Karpas-422 (cell line): ENCODE results near the gene NKAPL. TPM values are rescaled to one million over a fixed set of nuclear protein-coding genes. Genes with fewer than 3 reads are reported as not detected.

Experiments
- DNase-seq: peaks from one replicate; pipeline ENCODE4 v3.0.0-alpha.2; 2015
- H2AFZ ChIP-seq: fragments of 200-600 bp; sonication (generic); 2 replicates; pipeline ENCODE4 v1.6.1; 2014; ENCODE audit warnings: antibody characterized with exemption, low read length, mixed read lengths
- H3K27ac ChIP-seq: fragments of 200-600 bp; sonication (generic); 2 replicates; pipeline ENCODE4 v1.5.1; 2014; ENCODE audit warnings: mild to moderate bottlenecking, low read length, moderate library complexity
- H3K27me3 ChIP-seq: fragments of 200-600 bp; sonication (generic); 2 replicates; pipeline ENCODE4 v1.6.1; 2014; ENCODE audit warnings: low read length, mixed read lengths
- H3K36me3 ChIP-seq: fragments of 200-600 bp; sonication (generic); 2 replicates; pipeline ENCODE4 v1.6.1; 2014; ENCODE audit warnings: low read length, mixed read lengths; ENCODE audit not compliant: insufficient read depth
- H3K4me1 ChIP-seq: fragments of 200-600 bp; sonication (generic); 2 replicates; pipeline ENCODE4 v1.6.1; 2014; ENCODE audit warnings: mild to moderate bottlenecking, low read length, mixed read lengths
- H3K4me2 ChIP-seq: fragments of 200-600 bp; sonication (generic); 2 replicates; pipeline ENCODE4 v1.6.1; 2014; ENCODE audit warnings: low read length, low read depth, mild to moderate bottlenecking; ENCODE audit not compliant: poor library complexity, severe bottlenecking
- H3K4me3 ChIP-seq: fragments of 200-600 bp; sonication (generic); 2 replicates; pipeline ENCODE4 v1.5.1; 2014; ENCODE audit warnings: mild to moderate bottlenecking, antibody characterized with exemption, low read length, mixed read lengths
- H3K79me2 ChIP-seq: fragments of 200-600 bp; sonication (generic); 2 replicates; pipeline ENCODE4 v1.6.1; 2014; ENCODE audit warnings: mild to moderate bottlenecking, low read length, mixed read lengths
- H3K9ac ChIP-seq: fragments of 200-600 bp; sonication (generic); 2 replicates; pipeline ENCODE4 v1.6.0; 2014; ENCODE audit warnings: low read length
- H3K9me2 ChIP-seq: fragments of 200-600 bp; sonication (generic), shearing (Covaris generic); replicated peaks from 2 replicates; pipeline ENCODE4 v1.6.0; 2014; ENCODE audit warnings: mild to moderate bottlenecking, low read length, moderate library complexity; ENCODE audit not compliant: insufficient read depth
- H3K9me3 ChIP-seq: fragments of 300-700, 200-600 bp; sonication (generic); 2 replicates; pipeline ENCODE4 v1.6.1; 2014; ENCODE audit warnings: low read length, mixed read lengths
- H4K20me1 ChIP-seq: fragments of 200-600 bp; sonication (generic); 2 replicates; pipeline ENCODE4 v1.6.1; 2014; ENCODE audit warnings: mild to moderate bottlenecking, antibody characterized with exemption, low read length, low read depth; ENCODE audit not compliant: insufficient read depth
- total RNA-seq: library from RNA; depleted of rRNA; stranded (reverse); fragments of >200 nt; shearing (Covaris generic); gene quantifications from 2 replicates; pipeline ENCODE4 v1.2.3, GENCODE V29; 2014; ENCODE audit warnings: low replicate concordance

The NKAPL gene
- total RNA-seq, 1 experiment from 2014 or later, result 0.11 TPM

GRCh38 chr6:28254121-28254519 lies 5.0 kb upstream of the NKAPL start:
- H3K27me3 ChIP-seq, result no peaks in the 10 kb centered on the region
- H4K20me1 ChIP-seq, result no peaks in the 10 kb centered on the region
- DNase-seq, result peak; percentile 60
- H3K4me3 ChIP-seq, result no peak overlapping the region
- H3K36me3 ChIP-seq, result no peaks in the 10 kb centered on the region
- H3K27ac ChIP-seq, result no peak overlapping the region
- H3K9me2 ChIP-seq, result 0 out of 2 replicates have a peak, but pooled peaks cover 4% of the 10 kb centered on the region
- peaks cover 15% of the 10 kb centered on the region for H3K4me1 ChIP-seq
- peaks cover 23% of the 10 kb centered on the region for H3K79me2 ChIP-seq
- no peak overlapping the region for H3K4me2 ChIP-seq
- no peaks in the 10 kb centered on the region for H3K9me3 ChIP-seq
- H3K9ac ChIP-seq, result no peak overlapping the region
- no peak overlapping the region for H2AFZ ChIP-seq

- H2AFZ ChIP-seq, result no peak overlapping the region
- no peak overlapping the region for H3K27ac ChIP-seq
- H4K20me1 ChIP-seq, result no peaks in the 10 kb centered on the region
- DNase-seq, result no peak
- H3K36me3 ChIP-seq, result no peaks in the 10 kb centered on the region
- peaks cover under 1% of the 10 kb centered on the region; the same call in 1 of the 2 replicates for H3K79me2 ChIP-seq
- H3K9me2 ChIP-seq, result 0 out of 2 replicates have a peak, but pooled peaks cover 4% of the 10 kb centered on the region
- H3K9ac ChIP-seq, result no peak overlapping the region
- H3K9me3 ChIP-seq, result no peaks in the 10 kb centered on the region
- H3K4me3 ChIP-seq, result no peak overlapping the region
- H3K4me1 ChIP-seq, result peaks cover 8% of the 10 kb centered on the region
- no peak overlapping the region for H3K4me2 ChIP-seq
- H3K27me3 ChIP-seq, result no peaks in the 10 kb centered on the region
Observed at GRCh38 chr6:28257042-28257441, 2.1 kb upstream of the NKAPL start.

- Histone ChIP-seq H3K9me3 (no peaks in the 10 kb centered on the region), H3K9me2 (no peaks in the 10 kb centered on the region), H3K36me3 (no peaks in the 10 kb centered on the region), H3K27ac (no peak overlapping the region), H3K4me1 (peaks cover 17% of the 10 kb centered on the region), H3K79me2 (peaks cover 26% of the 10 kb centered on the region), H3K27me3 (no peaks in the 10 kb centered on the region), H4K20me1 (no peaks in the 10 kb centered on the region), H3K9ac (no peak overlapping the region), H3K4me3 (no peak overlapping the region), H2AFZ (no peak overlapping the region), H3K4me2 (no peak overlapping the region)
- no peak for DNase-seq
Observed at GRCh38 chr6:28263922-28264321, 4.8 kb downstream of the NKAPL start.

- Histone ChIP-seq H3K27me3 (no peaks in the 10 kb centered on the region), H3K27ac (no peak overlapping the region), H3K4me2 (no peak overlapping the region), H4K20me1 (no peaks in the 10 kb centered on the region), H3K9me2 (no peaks in the 10 kb centered on the region), H3K9ac (no peak overlapping the region), H3K9me3 (no peaks in the 10 kb centered on the region), H3K36me3 (no peaks in the 10 kb centered on the region), H3K79me2 (peaks cover 34% of the 10 kb centered on the region), H3K4me3 (no peak overlapping the region), H2AFZ (no peak overlapping the region), H3K4me1 (peaks cover 17% of the 10 kb centered on the region)
- DNase-seq, result no peak
Observed at GRCh38 chr6:28264834-28265401, 5.8 kb downstream of the NKAPL start.

- no peaks in the 10 kb centered on the region for H3K9me2 ChIP-seq
- no peaks in the 10 kb centered on the region for H3K36me3 ChIP-seq
- H4K20me1 ChIP-seq, result no peaks in the 10 kb centered on the region
- H3K4me3 ChIP-seq, result peak overlapping the region; percentile 87
- H3K79me2 ChIP-seq, result peaks cover 43% of the 10 kb centered on the region
- peaks cover 17% of the 10 kb centered on the region for H3K4me1 ChIP-seq
- no peak for DNase-seq
- peak overlapping the region; percentile 57 for H3K27ac ChIP-seq
- H3K27me3 ChIP-seq, result no peaks in the 10 kb centered on the region
- peak overlapping the region; percentile 94 for H3K4me2 ChIP-seq
- peak overlapping the region; percentile 82 for H3K9ac ChIP-seq
- peak overlapping the region; percentile 93 for H2AFZ ChIP-seq
- H3K9me3 ChIP-seq, result no peaks in the 10 kb centered on the region
Observed at GRCh38 chr6:28266563-28266961, 7.5 kb downstream of the NKAPL start.

- peak within 1 kb of the TSS; percentile 94 for H3K4me2 ChIP-seq
- DNase-seq, result peak; percentile 97
- H3K27ac ChIP-seq, result peak within 1 kb of the TSS; percentile 57
- no peaks in the 10 kb centered on the region for H4K20me1 ChIP-seq
- peak within 1 kb of the TSS; percentile 87 for H3K4me3 ChIP-seq
- H3K4me1 ChIP-seq, result peaks cover 17% of the 10 kb centered on the region
- H2AFZ ChIP-seq, result peak within 1 kb of the TSS; percentile 93
- H3K9ac ChIP-seq, result peak within 1 kb of the TSS; percentile 82
- H3K79me2 ChIP-seq, result peaks cover 43% of the 10 kb centered on the region
- H3K27me3 ChIP-seq, result no peaks in the 10 kb centered on the region
- H3K36me3 ChIP-seq, result no peaks in the 10 kb centered on the region
- H3K9me3 ChIP-seq, result no peaks in the 10 kb centered on the region
- no peaks in the 10 kb centered on the region for H3K9me2 ChIP-seq
Observed at GRCh38 chr6:28266962-28267694, 8.0 kb downstream of the NKAPL start, which contains the start of gene ZSCAN26. TSS of gene ZSCAN26 (plus strand) at chr6:28267143. CDS start at chr6:28271920, 4,777 bp downstream.

GRCh38 chr6:28267695-28268059 lies 8.6 kb downstream of the NKAPL start:
- DNase-seq, result no peak
- Histone ChIP-seq H4K20me1 (no peaks in the 10 kb centered on the region), H3K4me1 (peaks cover 17% of the 10 kb centered on the region), H3K4me3 (peak overlapping the region; percentile 87), H3K4me2 (peak overlapping the region; percentile 94), H3K79me2 (peaks cover 43% of the 10 kb centered on the region), H3K9me3 (no peaks in the 10 kb centered on the region), H3K9me2 (no peaks in the 10 kb centered on the region), H3K36me3 (no peaks in the 10 kb centered on the region), H3K27ac (no peak overlapping the region), H2AFZ (peak overlapping the region; percentile 93; the same call in 1 of the 2 replicates), H3K27me3 (no peaks in the 10 kb centered on the region), H3K9ac (peak overlapping the region; percentile 82)

GRCh38 chr6:28269492-28269891 lies 10.4 kb downstream of the NKAPL start:
- H3K36me3 ChIP-seq, result no peaks in the 10 kb centered on the region; the same call in 1 of the 2 replicates
- H3K9ac ChIP-seq, result no peak overlapping the region
- H2AFZ ChIP-seq, result no peak overlapping the region
- no peaks in the 10 kb centered on the region for H3K27me3 ChIP-seq
- no peak for DNase-seq
- H3K4me2 ChIP-seq, result no peak overlapping the region
- H3K4me1 ChIP-seq, result peaks cover 17% of the 10 kb centered on the region
- no peak overlapping the region for H3K27ac ChIP-seq
- H3K79me2 ChIP-seq, result peaks cover 43% of the 10 kb centered on the region
- H3K9me2 ChIP-seq, result no peaks in the 10 kb centered on the region
- no peak overlapping the region for H3K4me3 ChIP-seq
- H4K20me1 ChIP-seq, result no peaks in the 10 kb centered on the region
- H3K9me3 ChIP-seq, result no peaks in the 10 kb centered on the region
